ENCODE measurements around the gene RNASE11.

The RNASE11 gene

GRCh38 chr14:20609215-20610001 lies 21.6 kb upstream of the RNASE11 start:
- Histone ChIP-seq H3K27me3 (ENCODE audit: low read depth, low read length) (peaks cover 10% of the 10 kb centered on the region), H3K27ac (ENCODE audit: low read length) (peak overlapping the region; percentile 33), H4K20me1 (ENCODE audit: insufficient read depth, low read length) (peaks cover 5% of the 10 kb centered on the region), H3K4me2 (ENCODE audit: low read length) (peak overlapping the region; percentile 87), H3K9ac (ENCODE audit: low read length) (peak overlapping the region; percentile 70), H3K36me3 (replicated peaks; ENCODE audit: low read depth, low read length) (no peaks in the 10 kb centered on the region), H3K79me2 (ENCODE audit: low read length) (no peaks in the 10 kb centered on the region), H3K4me3 (ENCODE audit: low read length) (peak overlapping the region; percentile 84), H3K9me3 (ENCODE audit: insufficient read depth, low read length) (no peaks in the 10 kb centered on the region), H3K4me1 (ENCODE audit: low read length) (peaks cover 45% of the 10 kb centered on the region), H2AFZ (ENCODE audit: low read depth, low read length) (peak overlapping the region; percentile 78)
- TF ChIP-seq CTCF (IDR thresholded peaks at IDR 0.05; ENCODE audit: low read depth, low read length), result peak; percentile 100
- no peak for TF ChIP-seq EZH2phosphoT487 (IDR thresholded peaks at IDR 0.05; ENCODE audit: low read depth)

GRCh38 chr14:20608383-20609110 lies 20.7 kb upstream of the RNASE11 start:
- Histone ChIP-seq H3K9me3 (ENCODE audit: insufficient read depth, low read length) (no peaks in the 10 kb centered on the region), H3K27me3 (ENCODE audit: low read depth, low read length) (peaks cover 10% of the 10 kb centered on the region), H3K4me1 (ENCODE audit: low read length) (peaks cover 45% of the 10 kb centered on the region), H3K79me2 (ENCODE audit: low read length) (no peaks in the 10 kb centered on the region), H3K36me3 (replicated peaks; ENCODE audit: low read depth, low read length) (no peaks in the 10 kb centered on the region), H3K4me2 (ENCODE audit: low read length) (peak overlapping the region; percentile 87), H4K20me1 (ENCODE audit: insufficient read depth, low read length) (peaks cover 5% of the 10 kb centered on the region), H3K27ac (ENCODE audit: low read length) (no peak overlapping the region), H3K4me3 (ENCODE audit: low read length) (peak overlapping the region; percentile 84), H2AFZ (ENCODE audit: low read depth, low read length) (no peak overlapping the region), H3K9ac (ENCODE audit: low read length) (peak overlapping the region; percentile 52)
- TF ChIP-seq CTCF (IDR thresholded peaks at IDR 0.05; ENCODE audit: low read depth, low read length) (peak; percentile 35), EZH2phosphoT487 (IDR thresholded peaks at IDR 0.05; ENCODE audit: low read depth) (no peak)

DNA sequence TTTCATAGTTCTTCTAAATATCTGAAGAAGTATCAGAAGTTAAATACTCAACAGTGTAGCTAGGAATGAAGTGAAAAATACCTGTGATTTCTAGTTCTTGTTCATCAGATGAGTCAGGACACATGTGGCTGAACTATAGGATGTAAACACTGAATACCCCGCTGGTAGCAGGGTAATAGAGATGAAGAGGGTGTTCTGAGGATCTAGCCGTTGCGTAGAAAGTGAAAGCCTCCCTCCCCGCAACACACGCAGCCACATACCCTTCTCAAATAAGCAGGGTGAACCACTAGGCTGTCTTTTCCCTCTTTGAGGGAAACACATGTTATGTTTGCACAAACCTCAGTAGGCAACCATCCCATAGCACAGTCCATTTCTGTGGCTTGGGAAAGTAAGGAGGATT lies 19.8 kb upstream of the RNASE11 start:
- Histone ChIP-seq H3K36me3 (replicated peaks; ENCODE audit: low read depth, low read length) (no peaks in the 10 kb centered on the region), H3K4me1 (ENCODE audit: low read length) (peaks cover 41% of the 10 kb centered on the region), H3K4me3 (ENCODE audit: low read length) (peak overlapping the region; percentile 84), H3K79me2 (ENCODE audit: low read length) (no peaks in the 10 kb centered on the region), H4K20me1 (ENCODE audit: insufficient read depth, low read length) (peaks cover under 1% of the 10 kb centered on the region), H3K4me2 (ENCODE audit: low read length) (peak overlapping the region; percentile 87), H3K9ac (ENCODE audit: low read length) (peak overlapping the region; percentile 33), H3K9me3 (ENCODE audit: insufficient read depth, low read length) (no peaks in the 10 kb centered on the region), H2AFZ (ENCODE audit: low read depth, low read length) (peak overlapping the region; percentile 57), H3K27ac (ENCODE audit: low read length) (peak overlapping the region; percentile 12; the same call in 1 of the 2 replicates), H3K27me3 (ENCODE audit: low read depth, low read length) (peaks cover 10% of the 10 kb centered on the region)
- no peak for TF ChIP-seq EZH2phosphoT487 (IDR thresholded peaks at IDR 0.05; ENCODE audit: low read depth)

GRCh38 chr14:20606902-20607242 lies 19.1 kb upstream of the RNASE11 start:
- Histone ChIP-seq H3K27ac (ENCODE audit: low read length) (no peak overlapping the region), H3K79me2 (ENCODE audit: low read length) (no peaks in the 10 kb centered on the region), H3K27me3 (ENCODE audit: low read depth, low read length) (peaks cover 10% of the 10 kb centered on the region), H3K4me1 (ENCODE audit: low read length) (peaks cover 33% of the 10 kb centered on the region), H2AFZ (ENCODE audit: low read depth, low read length) (no peak overlapping the region), H4K20me1 (ENCODE audit: insufficient read depth, low read length) (no peaks in the 10 kb centered on the region), H3K4me2 (ENCODE audit: low read length) (no peak overlapping the region), H3K4me3 (ENCODE audit: low read length) (no peak overlapping the region), H3K9ac (ENCODE audit: low read length) (no peak overlapping the region), H3K36me3 (replicated peaks; ENCODE audit: low read depth, low read length) (no peaks in the 10 kb centered on the region), H3K9me3 (ENCODE audit: insufficient read depth, low read length) (no peaks in the 10 kb centered on the region)
- TF ChIP-seq CTCF (IDR thresholded peaks at IDR 0.05; ENCODE audit: low read depth, low read length) (no peak), EZH2phosphoT487 (IDR thresholded peaks at IDR 0.05; ENCODE audit: low read depth) (no peak)
